SU-DHL-6 (cell line): ENCODE data around the gene CACNA1C.

Source experiments
- H2AFZ ChIP-seq: fragments of 200-600 bp; sonication (generic); 2 replicates; pipeline ENCODE4 v1.6.1; 2014; ENCODE audit warnings: low read depth, mild to moderate bottlenecking, moderate library complexity, mixed read lengths, antibody characterized with exemption, low read length; ENCODE audit not compliant: severe bottlenecking
- H3F3A ChIP-seq: fragments of 200-600 bp; shearing (Covaris generic); 2 replicates; pipeline ENCODE4 v1.6.0; 2016; ENCODE audit warnings: antibody characterized with exemption, mild to moderate bottlenecking; ENCODE audit not compliant: insufficient read depth
- H3K27ac ChIP-seq: fragments of 200-600 bp; sonication (generic); 2 replicates; pipeline ENCODE4 v1.5.1; 2016; ENCODE audit warnings: low read depth, mild to moderate bottlenecking, low read length, moderate library complexity, mixed read lengths
- H3K27me3 ChIP-seq: fragments of 200-600 bp; sonication (generic), shearing (Covaris generic); 2 replicates; pipeline ENCODE4 v1.6.0; 2014; ENCODE audit warnings: mild to moderate bottlenecking, low read length
- H3K36me3 ChIP-seq: fragments of 200-600 bp; sonication (generic); 2 replicates; pipeline ENCODE4 v1.6.1; 2014; ENCODE audit warnings: mild to moderate bottlenecking, low read length, mixed read lengths
- H3K4me2 ChIP-seq: fragments of 300-600, 200-600 bp; shearing (Covaris generic), sonication (generic); 2 replicates; pipeline ENCODE4 v1.6.0; 2014; ENCODE audit warnings: low read length, low read depth, mild to moderate bottlenecking; ENCODE audit not compliant: poor library complexity, severe bottlenecking
- H3K4me3 ChIP-seq: fragments of 200-600 bp; sonication (generic); 2 replicates; pipeline ENCODE4 v1.5.1; 2014; ENCODE audit warnings: antibody characterized with exemption, low read length, mild to moderate bottlenecking, mixed read lengths; ENCODE audit not compliant: insufficient read depth, poor library complexity, severe bottlenecking
- H3K79me2 ChIP-seq: fragments of 200-600 bp; sonication (generic); 2 replicates; pipeline ENCODE4 v1.6.1; 2014; ENCODE audit warnings: mild to moderate bottlenecking, low read length, moderate library complexity; ENCODE audit not compliant: insufficient read depth
- H3K9ac ChIP-seq: fragments of 200-600 bp; sonication (generic); 2 replicates; pipeline ENCODE4 v1.7.0; 2014; ENCODE audit warnings: mild to moderate bottlenecking, low read length
- H3K9me2 ChIP-seq: fragments of 200-600 bp; sonication (generic); replicated peaks from 2 replicates; pipeline ENCODE4 v1.6.1; 2014; ENCODE audit warnings: low read length; ENCODE audit not compliant: insufficient read depth
- H3K9me3 ChIP-seq: fragments of 200-600 bp; sonication (generic); 2 replicates; pipeline ENCODE4 v1.6.1; 2014; ENCODE audit warnings: low read length, mixed read lengths; ENCODE audit not compliant: insufficient read depth
- H4K20me1 ChIP-seq: fragments of 200-600 bp; sonication (generic); 2 replicates; pipeline ENCODE4 v1.6.1; 2014; ENCODE audit warnings: low read depth, mild to moderate bottlenecking, antibody characterized with exemption, low read length, moderate library complexity, mixed read lengths
- CTCF ChIP-seq: fragments of 200-600 bp; sonication (generic); IDR thresholded peaks from one replicate; pipeline ENCODE4 v1.5.1; 2017; ENCODE audit warnings: antibody characterized with exemption, mild to moderate bottlenecking, low read length, moderate library complexity; ENCODE audit not compliant: insufficient read depth, poor library complexity, severe bottlenecking
- EZH2phosphoT487 ChIP-seq: fragments of 200-600 bp; sonication (generic), shearing (Covaris generic); conservative IDR thresholded peaks from 2 replicates; pipeline ENCODE4 v1.6.1; 2018; ENCODE audit warnings: mild to moderate bottlenecking, antibody characterized with exemption, low read length, moderate library complexity, mixed read lengths

Gene CACNA1C

GRCh38 chr12:2649201-2650030 is 596.6 kb downstream of the CACNA1C start:
- Histone ChIP-seq H3K36me3 (no peaks in the 10 kb centered on the region), H3K4me3 (no peak overlapping the region), H3K79me2 (no peaks in the 10 kb centered on the region), H4K20me1 (no peaks in the 10 kb centered on the region), H3K9me2 (no peaks in the 10 kb centered on the region), H3K9me3 (no peaks in the 10 kb centered on the region), H3K27me3 (no peaks in the 10 kb centered on the region), H3K27ac (no peak overlapping the region), H3K9ac (no peak overlapping the region), H3K4me2 (no peak overlapping the region), H3F3A (no peaks in the 10 kb centered on the region), H2AFZ (no peak overlapping the region)
- no peak for TF ChIP-seq CTCF
- TF ChIP-seq EZH2phosphoT487: no peak

- no peak overlapping the region for H3K4me3 ChIP-seq
- no peak overlapping the region for H3K4me2 ChIP-seq
- H3K9me2 ChIP-seq: no peaks in the 10 kb centered on the region
- no peaks in the 10 kb centered on the region for H4K20me1 ChIP-seq
- no peaks in the 10 kb centered on the region for H3K9me3 ChIP-seq
- TF ChIP-seq EZH2phosphoT487 (no peak), CTCF (no peak)
- H3F3A ChIP-seq: no peaks in the 10 kb centered on the region
- H3K27me3 ChIP-seq: no peaks in the 10 kb centered on the region
- H3K27ac ChIP-seq: no peak overlapping the region
- no peak overlapping the region for H3K9ac ChIP-seq
- H3K79me2 ChIP-seq: no peaks in the 10 kb centered on the region
- H2AFZ ChIP-seq: no peak overlapping the region
- H3K36me3 ChIP-seq: no peaks in the 10 kb centered on the region
These were observed 597.7 kb downstream of the CACNA1C start for GRCh38 chr12:2650261-2651067.

- H2AFZ ChIP-seq: no peak overlapping the region
- TF ChIP-seq CTCF (no peak), EZH2phosphoT487 (no peak)
- H3K36me3 ChIP-seq: no peaks in the 10 kb centered on the region
- no peaks in the 10 kb centered on the region for H3K79me2 ChIP-seq
- H3K4me2 ChIP-seq: no peak overlapping the region
- H3K27me3 ChIP-seq: no peaks in the 10 kb centered on the region
- H3K9me3 ChIP-seq: no peaks in the 10 kb centered on the region
- no peaks in the 10 kb centered on the region for H3F3A ChIP-seq
- no peaks in the 10 kb centered on the region for H3K9me2 ChIP-seq
- H4K20me1 ChIP-seq: no peaks in the 10 kb centered on the region
- H3K9ac ChIP-seq: no peak overlapping the region
- H3K4me3 ChIP-seq: no peak overlapping the region
- H3K27ac ChIP-seq: no peak overlapping the region
These were observed 598.5 kb downstream of the CACNA1C start for GRCh38 chr12:2651068-2651965.
